VCaP (cell line): Measurements from ENCODE around the gene TENT4A.

Source experiments
- H3K27ac ChIP-seq: fragments of 450-650 bp; 2 replicates; pipeline ENCODE4 v1.5.1; 2017
- CTCF ChIP-seq: fragments of 450-650 bp; conservative IDR thresholded peaks from 2 replicates; pipeline ENCODE4 v1.5.1; 2017; ENCODE audit warnings: mild to moderate bottlenecking, moderate library complexity

The TENT4A gene

GRCh38 chr5:6728795-6729183 lies 15.6 kb downstream of the TENT4A start:
- no peak for TF ChIP-seq CTCF
- no peak overlapping the region; the same call in 1 of the 2 replicates for H3K27ac ChIP-seq

- no peak for TF ChIP-seq CTCF
- peak overlapping the region; percentile 48 for H3K27ac ChIP-seq
These were observed 16.4 kb downstream of the TENT4A start for GRCh38 chr5:6729386-6730310.

GRCh38 chr5:6730407-6730806 lies 17.2 kb downstream of the TENT4A start:
- no peak for TF ChIP-seq CTCF
- H3K27ac ChIP-seq = peak overlapping the region; percentile 48

GRCh38 chr5:6730807-6731206 lies 17.6 kb downstream of the TENT4A start:
- peak overlapping the region; percentile 48 for H3K27ac ChIP-seq
- TF ChIP-seq CTCF = no peak

GRCh38 chr5:6731465-6732237 lies 18.4 kb downstream of the TENT4A start:
- no peak overlapping the region for H3K27ac ChIP-seq
- TF ChIP-seq CTCF = no peak

- TF ChIP-seq CTCF = no peak
- no peak overlapping the region for H3K27ac ChIP-seq
These were observed 19.6 kb downstream of the TENT4A start for GRCh38 chr5:6732634-6733410.
